Stimulated activated naive CD4-positive, alpha-beta T cell treated with Interleukin-2 at 50 U/mL for 16 hours (primary cell): ENCODE measurements around the gene G2E3.
"Not testable (repeated sequence)": the region's sequence is repeated elsewhere in the genome, so short reads cannot be mapped to it uniquely, and the experiment has no call there.

Experiments
- DNase-seq: peaks from one replicate; lab custom pipeline; 2025; lab: John Stamatoyannopoulos, UW

Gene G2E3

GRCh38 chr14:30604696-30605095, 45.7 kb downstream of the G2E3 start:
- not testable (repeated sequence) for DNase-seq

- no peak for DNase-seq
Measured at GRCh38 chr14:30607156-30607780, 48.3 kb downstream of the G2E3 start.

GRCh38 chr14:30608533-30609006, 49.6 kb downstream of the G2E3 start:
- DNase-seq: no peak

GRCh38 chr14:30610787-30611343, 51.9 kb downstream of the G2E3 start:
- DNase-seq: no peak

- no peak for DNase-seq
Measured at GRCh38 chr14:30614155-30614554, 55.2 kb downstream of the G2E3 start.

- no peak for DNase-seq
Measured at GRCh38 chr14:30620178-30620577, 61.2 kb downstream of the G2E3 start.

- DNase-seq: no peak
Measured at GRCh38 chr14:30621354-30621939, 62.5 kb downstream of the G2E3 start.

- peak; percentile 92 for DNase-seq
Measured at GRCh38 chr14:30621940-30622830, 63.2 kb downstream of the G2E3 start, which contains the start of gene SCFD1. TSS of gene SCFD1 (plus strand) at chr14:30622319. CDS start at chr14:30622339, 20 bp downstream.

GRCh38 chr14:30623412-30624131, 64.6 kb downstream of the G2E3 start:
- no peak for DNase-seq

- DNase-seq: no peak
Measured at GRCh38 chr14:30624132-30624423, 65.1 kb downstream of the G2E3 start.

GRCh38 chr14:30625533-30625932, 66.6 kb downstream of the G2E3 start:
- no peak for DNase-seq

- DNase-seq: not testable (repeated sequence)
Measured at GRCh38 chr14:30629432-30629831, 70.5 kb downstream of the G2E3 start.

- DNase-seq: no peak
Measured at GRCh38 chr14:30630248-30630647, 71.3 kb downstream of the G2E3 start.

- DNase-seq: no peak
Measured at GRCh38 chr14:30632730-30633129, 73.8 kb downstream of the G2E3 start.

GRCh38 chr14:30638926-30639325, 80.0 kb downstream of the G2E3 start:
- DNase-seq: no peak

GRCh38 chr14:30641207-30641606, 82.2 kb downstream of the G2E3 start:
- DNase-seq: no peak

GRCh38 chr14:30644462-30644861, 85.5 kb downstream of the G2E3 start:
- not testable (repeated sequence) for DNase-seq

- no peak for DNase-seq
Measured at GRCh38 chr14:30645600-30645999, 86.6 kb downstream of the G2E3 start.

GRCh38 chr14:30648471-30648870, 89.5 kb downstream of the G2E3 start:
- DNase-seq: no peak

GRCh38 chr14:30651937-30652336, 93.0 kb downstream of the G2E3 start:
- DNase-seq: no peak

GRCh38 chr14:30655124-30655523, 96.2 kb downstream of the G2E3 start:
- DNase-seq: no peak

- no peak for DNase-seq
Measured at GRCh38 chr14:30655658-30656057, 96.7 kb downstream of the G2E3 start.
